HepG2 (cell line): ENCODE results near the gene LENEP. TPM values are rescaled to one million over a fixed set of nuclear protein-coding genes. Genes with fewer than 3 reads are reported as not detected.
A peak's percentile ranks its signal among the peaks of the same experiment; 100 is the strongest.

Experiments
- AFF4 ChIP-seq: sonication (generic); formaldehyde crosslinking; IDR thresholded peaks from 2 replicates; pipeline ENCODE4 v1.4.0; 2020; ENCODE audit warnings: missing genetic modification reagents
- CEBPG ChIP-seq: IDR thresholded peaks from 2 replicates; pipeline ENCODE4 v1.6.1; 2016
- CENPT ChIP-seq: sonication (generic); formaldehyde crosslinking; IDR thresholded peaks from 2 replicates; pipeline ENCODE4 v1.8.0; 2022; ENCODE audit warnings: low read depth, mild to moderate bottlenecking, moderate library complexity, missing genetic modification reagents
- CREB1 ChIP-seq, 2 experiments: fragments of 450-650 bp in 1 of 2; IDR thresholded peaks; 2 replicates each; pipeline ENCODE4 v1.6.1; 2016 to 2017; ENCODE audit warnings: control low read depth in 1 of 2, mild to moderate bottlenecking in 1 of 2, missing compliant biosample characterization in 1 of 2, missing genetic modification characterization in 1 of 2
- GZF1 ChIP-seq: sonication (generic); formaldehyde crosslinking; IDR thresholded peaks from 2 replicates; pipeline ENCODE4 v1.5.1; 2020; ENCODE audit warnings: mild to moderate bottlenecking, missing genetic modification reagents
- HDAC2 ChIP-seq: sonication (generic); formaldehyde crosslinking; IDR thresholded peaks from 2 replicates; pipeline ENCODE4 v1.4.0; 2020; ENCODE audit warnings: missing genetic modification reagents
- MTF1 ChIP-seq: sonication (generic); formaldehyde crosslinking; IDR thresholded peaks from 2 replicates; pipeline ENCODE4 v1.5.0; 2020; ENCODE audit warnings: missing genetic modification reagents
- NFATC3 ChIP-seq: sonication (generic); formaldehyde crosslinking; IDR thresholded peaks from 2 replicates; pipeline ENCODE4 v1.5.1; 2020; ENCODE audit warnings: mild to moderate bottlenecking, missing genetic modification reagents
- NFE2L1 ChIP-seq: sonication (generic); formaldehyde crosslinking; IDR thresholded peaks from 2 replicates; pipeline ENCODE4 v1.4.0; 2020; ENCODE audit warnings: missing genetic modification reagents, mild to moderate bottlenecking, borderline replicate concordance
- NR0B2 ChIP-seq: sonication (generic); formaldehyde crosslinking; IDR thresholded peaks from 2 replicates; pipeline ENCODE4 v1.4.0; 2020; ENCODE audit warnings: mild to moderate bottlenecking, missing genetic modification reagents
- PCBP1 ChIP-seq: fragments of 200-400 bp; formaldehyde crosslinking; IDR thresholded peaks from 2 replicates; pipeline ENCODE4 v1.6.1; 2017; ENCODE audit warnings: mild to moderate bottlenecking, low read depth, low read length, borderline replicate concordance
- SAP130 ChIP-seq: IDR thresholded peaks from 2 replicates; pipeline ENCODE4 v1.6.1; 2016; ENCODE audit warnings: low read depth
- SP2 ChIP-seq: sonication (generic); formaldehyde crosslinking; IDR thresholded peaks from 2 replicates; pipeline ENCODE4 v1.5.1; 2020; ENCODE audit warnings: mild to moderate bottlenecking, missing genetic modification reagents
- TCF7 ChIP-seq: sonication (generic); IDR thresholded peaks from 2 replicates; pipeline ENCODE4 v1.6.1; 2016; ENCODE audit warnings: antibody characterized with exemption, low read depth
- U2AF2 ChIP-seq: fragments of 200-400 bp; formaldehyde crosslinking; IDR thresholded peaks from 2 replicates; pipeline ENCODE4 v1.6.1; 2017; ENCODE audit warnings: low read depth, mild to moderate bottlenecking, low read length
- ZFP41 ChIP-seq: sonication (generic); formaldehyde crosslinking; IDR thresholded peaks from 2 replicates; pipeline ENCODE4 v1.4.0; 2020; ENCODE audit warnings: mild to moderate bottlenecking, missing genetic modification reagents, borderline replicate concordance
- ZNF121 ChIP-seq: sonication (generic); formaldehyde crosslinking; IDR thresholded peaks from 2 replicates; pipeline ENCODE4 v1.5.0; 2020; ENCODE audit warnings: mild to moderate bottlenecking, missing genetic modification reagents
- ZNF598 ChIP-seq: sonication (generic); formaldehyde crosslinking; IDR thresholded peaks from 2 replicates; pipeline ENCODE4 v1.5.1; 2020; ENCODE audit warnings: mild to moderate bottlenecking, missing genetic modification reagents, borderline replicate concordance
- ZNF614 ChIP-seq: IDR thresholded peaks from 2 replicates; pipeline ENCODE4 v1.6.1; 2018; ENCODE audit warnings: missing biosample characterization, missing genetic modification reagents, inconsistent platforms, borderline replicate concordance
- polyA plus RNA-seq, 8 experiments: library from polyadenylated mRNA; depleted of rRNA in 3 of 8; stranded (reverse) in 7 of 8; unstranded in 1 of 8; fragments of >200 nt; fragmentation: Illumina TruSeq in 4 of 8; extraction: Trizol in 4 of 8; gene quantifications; 2 replicates each; pipeline versions ENCODE4 v1.2.1 to v1.2.3, GENCODE V29; 2011 to 2016; ENCODE audit warnings: low read depth in 4 of 8, missing spikeins in 1 of 8, mixed read lengths in 1 of 8; ENCODE audit not compliant: insufficient read depth in 1 of 8
- total RNA-seq, 5 experiments: library from RNA; depleted of rRNA; stranded (reverse); fragments of >200 nt; fragmentation: Illumina TruSeq; extraction: Trizol; gene quantifications; 2 replicates each; pipeline ENCODE4 v1.2.3, GENCODE V29; 2016; ENCODE audit warnings: low read depth in 1 of 5
- TF ChIP-seq, protein P1 (sequence below): sonication (generic); formaldehyde crosslinking; IDR thresholded peaks from 2 replicates; pipeline ENCODE4 v1.4.0; 2020; ENCODE audit warnings: mild to moderate bottlenecking, missing genetic modification reagents
- TF ChIP-seq, protein P2 (sequence below): sonication (generic); formaldehyde crosslinking; IDR thresholded peaks from 2 replicates; pipeline ENCODE4 v1.4.0; 2020; ENCODE audit warnings: missing genetic modification reagents, mild to moderate bottlenecking, borderline replicate concordance
- TF ChIP-seq, protein P3 (sequence below): sonication (generic); formaldehyde crosslinking; IDR thresholded peaks from 2 replicates; pipeline ENCODE4 v1.4.0; 2020; ENCODE audit warnings: missing genetic modification reagents

LENEP gene
- total and polyA plus RNA-seq, 2 of the 13 experiments (the other 11 are each of a cell fraction or from before 2014, with no cell fraction given): 0.29 TPM; not detected in 1

GRCh38 chr1:154999571-155000410 lies 6.4 kb downstream of the LENEP start (continued):
- TF ChIP-seq, protein P1, sequence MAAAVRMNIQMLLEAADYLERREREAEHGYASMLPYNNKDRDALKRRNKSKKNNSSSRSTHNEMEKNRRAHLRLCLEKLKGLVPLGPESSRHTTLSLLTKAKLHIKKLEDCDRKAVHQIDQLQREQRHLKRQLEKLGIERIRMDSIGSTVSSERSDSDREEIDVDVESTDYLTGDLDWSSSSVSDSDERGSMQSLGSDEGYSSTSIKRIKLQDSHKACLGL (CRISPR knock-in tag): peak; percentile 57; the same call in 1 of the 2 replicates
- TF ChIP-seq ZNF598 (CRISPR knock-in tag): 0 out of 2 replicates have a peak, but pooled peaks have one; percentile 40
- TF ChIP-seq SAP130 (CRISPR knock-in tag): peak; percentile 77
- TF ChIP-seq NFATC3: no peak; the same call in 1 of the 2 replicates
- no peak for TF ChIP-seq TCF7
- TF ChIP-seq, protein P2, sequence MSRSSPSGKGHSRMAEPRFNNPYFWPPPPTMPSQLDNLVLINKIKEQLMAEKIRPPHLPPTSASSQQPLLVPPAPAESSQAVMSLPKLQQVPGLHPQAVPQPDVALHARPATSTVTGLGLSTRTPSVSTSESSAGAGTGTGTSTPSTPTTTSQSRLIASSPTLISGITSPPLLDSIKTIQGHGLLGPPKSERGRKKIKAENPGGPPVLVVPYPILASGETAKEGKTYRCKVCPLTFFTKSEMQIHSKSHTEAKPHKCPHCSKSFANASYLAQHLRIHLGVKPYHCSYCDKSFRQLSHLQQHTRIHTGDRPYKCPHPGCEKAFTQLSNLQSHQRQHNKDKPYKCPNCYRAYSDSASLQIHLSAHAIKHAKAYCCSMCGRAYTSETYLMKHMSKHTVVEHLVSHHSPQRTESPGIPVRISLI (CRISPR knock-in tag): no peak
- no peak for TF ChIP-seq HDAC2
- TF ChIP-seq SP2 (CRISPR knock-in tag): 0 out of 2 replicates have a peak, but pooled peaks have one; percentile 36
- TF ChIP-seq, protein P3, sequence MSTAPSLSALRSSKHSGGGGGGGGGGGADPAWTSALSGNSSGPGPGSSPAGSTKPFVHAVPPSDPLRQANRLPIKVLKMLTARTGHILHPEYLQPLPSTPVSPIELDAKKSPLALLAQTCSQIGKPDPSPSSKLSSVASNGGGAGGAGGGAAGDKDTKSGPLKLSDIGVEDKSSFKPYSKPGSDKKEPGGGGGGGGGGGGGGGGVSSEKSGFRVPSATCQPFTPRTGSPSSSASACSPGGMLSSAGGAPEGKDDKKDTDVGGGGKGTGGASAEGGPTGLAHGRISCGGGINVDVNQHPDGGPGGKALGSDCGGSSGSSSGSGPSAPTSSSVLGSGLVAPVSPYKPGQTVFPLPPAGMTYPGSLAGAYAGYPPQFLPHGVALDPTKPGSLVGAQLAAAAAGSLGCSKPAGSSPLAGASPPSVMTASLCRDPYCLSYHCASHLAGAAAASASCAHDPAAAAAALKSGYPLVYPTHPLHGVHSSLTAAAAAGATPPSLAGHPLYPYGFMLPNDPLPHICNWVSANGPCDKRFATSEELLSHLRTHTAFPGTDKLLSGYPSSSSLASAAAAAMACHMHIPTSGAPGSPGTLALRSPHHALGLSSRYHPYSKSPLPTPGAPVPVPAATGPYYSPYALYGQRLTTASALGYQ: no peak
- no peak for TF ChIP-seq MTF1 (CRISPR knock-in tag)
- no peak for TF ChIP-seq ZNF121 (CRISPR knock-in tag)
- TF ChIP-seq NR0B2: no peak
- TF ChIP-seq NFE2L1 (CRISPR knock-in tag): no peak
- no peak for TF ChIP-seq AFF4 (CRISPR knock-in tag)
- TF ChIP-seq GZF1 (CRISPR knock-in tag): no peak
- no peak for TF ChIP-seq CENPT (CRISPR knock-in tag)
- TF ChIP-seq U2AF2: no peak
- no peak for TF ChIP-seq ZNF614 (CRISPR knock-in tag)
- no peak for TF ChIP-seq CEBPG (CRISPR knock-in tag)
- TF ChIP-seq CREB1 (IDR thresholded peaks at IDR 0.05): no peak
- no peak for TF ChIP-seq CREB1 (CRISPR knock-in tag; IDR thresholded peaks at IDR 0.05)
- TF ChIP-seq PCBP1: no peak
- no peak for TF ChIP-seq ZFP41
